ENCODE measurements around the gene MACROD2.

MACROD2 gene

DNA sequence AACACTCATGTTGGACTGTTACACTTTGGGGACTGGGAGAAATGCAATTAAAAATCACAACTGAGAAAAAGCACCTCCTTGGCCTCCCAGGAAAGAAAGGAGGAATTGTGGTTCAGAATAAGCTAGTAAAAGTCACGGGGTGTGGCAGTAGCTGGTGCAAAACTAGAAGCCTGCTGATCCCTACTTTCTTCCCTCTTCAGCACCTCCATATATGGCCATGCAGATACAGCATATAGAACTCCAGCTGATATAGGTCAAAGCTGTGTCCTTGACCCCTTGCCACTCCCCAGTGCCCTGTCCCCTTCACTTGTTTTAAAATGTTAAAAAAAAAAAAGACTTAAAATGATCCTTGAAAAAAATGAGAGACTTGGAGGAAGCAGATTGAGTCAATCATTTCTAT lies 347.6 kb downstream of the MACROD2 start:
- no peaks in the 10 kb centered on the region for H3K4me1 ChIP-seq (ENCODE audit: control insufficient read depth, insufficient read depth, low read length)
- no peak overlapping the region for H3K9ac ChIP-seq (ENCODE audit: low read depth, low read length)
- H3K4me3 ChIP-seq (ENCODE audit: low read depth, low read length): no peak overlapping the region
- H3K36me3 ChIP-seq (ENCODE audit: control insufficient read depth, insufficient read depth, low read length): no peaks in the 10 kb centered on the region
- no peaks in the 10 kb centered on the region for H3K27me3 ChIP-seq (ENCODE audit: control insufficient read depth, insufficient read depth, low read length)
- H3K9me3 ChIP-seq (ENCODE audit: control insufficient read depth, insufficient read depth, low read length): no peaks in the 10 kb centered on the region

DNA sequence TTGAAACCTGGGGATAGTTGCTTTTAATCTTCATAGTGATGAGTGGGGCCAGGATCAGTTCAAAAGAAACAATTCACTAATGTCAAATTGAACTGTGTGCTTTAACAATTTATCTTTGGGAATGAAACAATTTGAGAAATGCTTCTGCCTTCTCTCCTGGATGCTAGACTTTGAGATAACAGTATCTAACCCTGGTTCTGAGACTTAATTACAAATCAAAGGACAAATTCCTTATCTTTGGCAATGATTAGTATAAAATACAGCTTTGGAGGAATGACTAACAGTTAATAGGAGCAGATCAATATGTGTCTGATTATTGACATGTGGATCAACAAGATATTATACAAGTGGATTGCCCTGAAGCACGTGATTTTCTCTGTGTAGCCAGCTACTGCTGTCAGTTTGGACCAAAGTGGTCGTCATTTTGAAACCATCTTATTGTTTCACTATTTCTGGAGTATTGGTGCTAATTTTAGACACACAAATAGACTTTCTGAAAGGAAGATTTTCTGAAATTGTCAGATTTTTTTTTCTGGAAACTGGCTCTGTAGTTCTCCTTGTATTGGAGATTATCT lies 348.3 kb downstream of the MACROD2 start:
- Histone ChIP-seq H3K36me3 (ENCODE audit: control insufficient read depth, insufficient read depth, low read length) (no peaks in the 10 kb centered on the region), H3K9ac (ENCODE audit: low read depth, low read length) (no peak overlapping the region), H3K4me3 (ENCODE audit: low read depth, low read length) (no peak overlapping the region), H3K4me1 (ENCODE audit: control insufficient read depth, insufficient read depth, low read length) (no peaks in the 10 kb centered on the region), H3K27me3 (ENCODE audit: control insufficient read depth, insufficient read depth, low read length) (no peaks in the 10 kb centered on the region), H3K9me3 (ENCODE audit: control insufficient read depth, insufficient read depth, low read length) (no peaks in the 10 kb centered on the region)

DNA sequence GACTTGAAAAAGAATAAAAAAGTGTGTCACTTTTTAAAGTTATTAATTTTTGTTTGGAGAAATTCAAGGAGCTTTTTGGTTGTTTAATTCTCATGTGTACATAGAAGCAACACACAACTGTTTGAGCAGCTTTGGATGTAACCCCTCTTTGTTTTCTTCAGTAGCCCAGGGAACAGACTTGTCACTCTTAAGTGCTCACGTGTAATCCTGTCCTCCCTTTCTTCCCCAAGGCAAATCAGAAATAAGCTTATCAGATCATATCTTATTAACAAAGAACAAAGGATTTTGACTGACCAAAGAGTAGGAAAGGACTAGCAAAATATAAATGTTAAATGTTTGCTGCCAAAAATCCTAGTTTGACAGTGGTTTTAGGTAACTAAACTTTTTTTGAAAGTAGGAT lies 349.4 kb downstream of the MACROD2 start:
- Histone ChIP-seq H3K27me3 (ENCODE audit: control insufficient read depth, insufficient read depth, low read length) (no peaks in the 10 kb centered on the region), H3K4me3 (ENCODE audit: low read depth, low read length) (no peak overlapping the region), H3K36me3 (ENCODE audit: control insufficient read depth, insufficient read depth, low read length) (no peaks in the 10 kb centered on the region), H3K9ac (ENCODE audit: low read depth, low read length) (no peak overlapping the region), H3K9me3 (ENCODE audit: control insufficient read depth, insufficient read depth, low read length) (no peaks in the 10 kb centered on the region), H3K4me1 (ENCODE audit: control insufficient read depth, insufficient read depth, low read length) (no peaks in the 10 kb centered on the region)

DNA sequence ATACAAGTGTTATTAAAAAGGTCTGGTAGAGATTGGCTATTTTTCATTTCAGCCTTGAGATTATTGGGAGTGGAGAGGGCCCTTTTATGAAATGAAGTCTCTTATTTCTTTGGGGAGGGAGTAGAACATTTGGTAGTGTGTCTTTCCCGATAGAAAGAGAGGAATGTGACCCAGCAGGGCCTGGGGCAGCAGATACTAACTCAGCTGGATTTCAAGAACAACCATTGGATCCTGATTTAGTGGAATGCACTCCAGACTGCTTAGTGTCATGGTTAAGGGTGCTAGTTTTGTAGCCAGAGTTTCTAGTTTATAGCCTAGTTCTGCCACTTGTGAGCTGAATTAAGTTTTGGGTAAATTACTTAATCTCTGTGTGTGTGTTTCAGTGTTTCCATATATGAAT lies 360.5 kb downstream of the MACROD2 start:
- no peaks in the 10 kb centered on the region for H3K9me3 ChIP-seq (ENCODE audit: control insufficient read depth, insufficient read depth, low read length)
- no peaks in the 10 kb centered on the region for H3K4me1 ChIP-seq (ENCODE audit: control insufficient read depth, insufficient read depth, low read length)
- H3K27me3 ChIP-seq (ENCODE audit: control insufficient read depth, insufficient read depth, low read length): no peaks in the 10 kb centered on the region
- H3K36me3 ChIP-seq (ENCODE audit: control insufficient read depth, insufficient read depth, low read length): no peaks in the 10 kb centered on the region
- no peak overlapping the region for H3K4me3 ChIP-seq (ENCODE audit: low read depth, low read length)
- H3K9ac ChIP-seq (ENCODE audit: low read depth, low read length): no peak overlapping the region

DNA sequence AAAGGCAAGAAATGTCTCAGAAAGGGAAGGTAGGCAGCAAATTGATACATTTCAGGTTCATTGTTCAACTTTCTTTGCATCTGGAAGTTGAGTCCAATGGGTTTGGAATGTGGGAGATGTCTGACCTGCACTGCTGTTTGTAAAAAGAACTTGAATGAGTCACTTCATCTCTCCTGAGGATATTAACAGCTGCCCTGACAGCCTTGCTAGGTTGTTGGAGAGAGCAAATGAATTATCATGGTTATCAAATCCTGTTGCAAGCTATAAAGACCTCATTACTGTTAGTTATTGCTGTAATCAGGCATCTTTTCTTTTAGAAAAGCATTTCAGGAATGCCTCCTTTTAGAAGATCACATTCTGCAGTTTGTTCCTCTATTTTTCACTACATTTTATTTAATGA lies 365.1 kb downstream of the MACROD2 start:
- H3K9ac ChIP-seq (ENCODE audit: low read depth, low read length): no peak overlapping the region
- no peaks in the 10 kb centered on the region for H3K9me3 ChIP-seq (ENCODE audit: control insufficient read depth, insufficient read depth, low read length)
- no peaks in the 10 kb centered on the region for H3K27me3 ChIP-seq (ENCODE audit: control insufficient read depth, insufficient read depth, low read length)
- H3K4me1 ChIP-seq (ENCODE audit: control insufficient read depth, insufficient read depth, low read length): no peaks in the 10 kb centered on the region
- H3K4me3 ChIP-seq (ENCODE audit: low read depth, low read length): no peak overlapping the region
- H3K36me3 ChIP-seq (ENCODE audit: control insufficient read depth, insufficient read depth, low read length): no peaks in the 10 kb centered on the region

DNA sequence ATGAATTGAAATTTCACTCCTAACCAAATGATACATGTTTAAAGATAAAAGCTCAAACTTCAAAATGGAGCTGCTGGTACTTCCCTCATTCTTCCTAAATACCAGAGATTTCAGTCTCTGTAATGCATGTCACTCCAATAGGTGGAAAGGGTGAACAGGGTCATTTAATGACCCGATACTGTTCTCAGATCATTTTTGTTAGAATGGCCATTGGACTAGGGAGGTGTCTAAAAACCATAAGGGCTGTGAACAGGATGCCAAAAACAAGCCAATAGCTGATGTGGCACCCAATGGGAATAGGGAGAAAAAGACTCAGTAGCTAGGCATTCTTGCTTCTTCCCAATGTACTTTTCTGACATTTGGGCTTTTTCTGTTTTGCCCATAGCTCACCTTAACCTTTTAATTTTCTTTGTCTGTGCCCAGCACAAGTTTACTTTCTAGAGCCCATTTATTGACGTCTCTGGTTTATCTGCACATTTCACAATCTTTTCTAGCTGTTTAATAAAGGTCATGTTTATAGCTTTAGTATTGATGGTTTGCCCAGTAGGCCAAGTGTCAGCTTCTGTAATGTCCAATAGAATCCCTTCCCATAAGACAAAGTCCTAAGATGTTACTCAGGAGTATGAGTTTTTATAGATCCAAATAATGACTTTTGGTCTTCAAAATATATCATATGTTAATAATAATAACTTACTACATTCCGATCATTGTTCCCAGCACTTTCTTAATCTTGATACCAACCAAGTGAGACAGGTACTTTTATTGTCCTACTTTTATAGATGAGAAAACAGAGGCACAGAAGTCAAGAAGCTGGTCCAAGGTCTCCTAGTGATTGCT lies 366.4 kb downstream of the MACROD2 start:
- Histone ChIP-seq H3K9ac (ENCODE audit: low read depth, low read length) (no peak overlapping the region), H3K4me1 (ENCODE audit: control insufficient read depth, insufficient read depth, low read length) (no peaks in the 10 kb centered on the region), H3K9me3 (ENCODE audit: control insufficient read depth, insufficient read depth, low read length) (no peaks in the 10 kb centered on the region), H3K36me3 (ENCODE audit: control insufficient read depth, insufficient read depth, low read length) (no peaks in the 10 kb centered on the region), H3K27me3 (ENCODE audit: control insufficient read depth, insufficient read depth, low read length) (no peaks in the 10 kb centered on the region), H3K4me3 (ENCODE audit: low read depth, low read length) (no peak overlapping the region)

DNA sequence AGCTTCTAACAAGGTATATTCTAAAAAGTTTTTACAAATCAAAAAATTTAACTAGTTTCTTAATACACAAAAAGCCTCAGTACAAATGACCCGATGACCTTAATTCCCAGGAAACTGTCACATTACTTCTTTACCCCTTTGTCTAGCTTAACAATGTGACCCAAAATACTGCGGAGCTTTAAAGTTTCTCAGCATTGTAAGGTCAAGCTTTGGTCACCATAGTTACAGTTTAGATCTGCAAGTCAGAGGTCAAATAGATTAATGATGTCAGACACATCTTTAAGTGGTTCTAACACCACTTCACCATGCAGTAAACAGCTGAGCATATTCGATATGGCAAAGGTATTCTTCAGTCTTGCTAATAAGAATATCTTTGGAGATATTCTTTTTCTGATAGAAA lies 378.9 kb downstream of the MACROD2 start:
- Histone ChIP-seq H3K9me3 (ENCODE audit: control insufficient read depth, insufficient read depth, low read length) (no peaks in the 10 kb centered on the region), H3K9ac (ENCODE audit: low read depth, low read length) (no peak overlapping the region), H3K4me1 (ENCODE audit: control insufficient read depth, insufficient read depth, low read length) (peaks cover 14% of the 10 kb centered on the region), H3K36me3 (ENCODE audit: control insufficient read depth, insufficient read depth, low read length) (no peaks in the 10 kb centered on the region), H3K4me3 (ENCODE audit: low read depth, low read length) (no peak overlapping the region), H3K27me3 (ENCODE audit: control insufficient read depth, insufficient read depth, low read length) (no peaks in the 10 kb centered on the region)

DNA sequence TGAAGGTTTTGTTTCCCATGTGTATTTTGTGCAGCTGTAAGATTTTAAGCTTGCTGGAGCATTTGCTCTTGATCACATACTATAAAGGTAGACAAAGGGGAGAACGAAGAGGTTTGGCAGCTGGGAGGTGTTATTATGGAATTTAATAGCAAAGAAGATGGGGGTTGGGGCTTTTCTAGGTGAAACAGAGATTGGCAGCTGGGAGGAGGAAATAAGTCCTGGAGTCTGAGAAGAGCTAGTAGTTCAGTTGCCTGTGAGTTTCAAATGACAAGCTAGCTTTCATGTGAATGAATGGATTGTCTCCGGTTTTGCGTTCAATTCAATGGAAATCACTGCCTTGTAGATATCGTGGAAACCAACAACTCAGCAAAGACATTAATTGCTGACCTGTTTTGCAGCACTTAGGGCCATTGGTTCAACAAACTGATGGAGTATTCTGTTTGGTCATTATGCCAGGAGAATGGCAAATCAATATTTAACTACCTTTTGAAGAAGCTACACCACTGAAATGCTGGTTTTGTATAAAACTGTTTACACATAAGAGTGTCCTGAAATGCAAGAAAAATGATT lies 380.2 kb downstream of the MACROD2 start:
- Histone ChIP-seq H3K9me3 (ENCODE audit: control insufficient read depth, insufficient read depth, low read length) (no peaks in the 10 kb centered on the region), H3K27me3 (ENCODE audit: control insufficient read depth, insufficient read depth, low read length) (no peaks in the 10 kb centered on the region), H3K9ac (ENCODE audit: low read depth, low read length) (no peak overlapping the region), H3K4me1 (ENCODE audit: control insufficient read depth, insufficient read depth, low read length) (peaks cover 13% of the 10 kb centered on the region), H3K4me3 (ENCODE audit: low read depth, low read length) (no peak overlapping the region), H3K36me3 (ENCODE audit: control insufficient read depth, insufficient read depth, low read length) (no peaks in the 10 kb centered on the region)

DNA sequence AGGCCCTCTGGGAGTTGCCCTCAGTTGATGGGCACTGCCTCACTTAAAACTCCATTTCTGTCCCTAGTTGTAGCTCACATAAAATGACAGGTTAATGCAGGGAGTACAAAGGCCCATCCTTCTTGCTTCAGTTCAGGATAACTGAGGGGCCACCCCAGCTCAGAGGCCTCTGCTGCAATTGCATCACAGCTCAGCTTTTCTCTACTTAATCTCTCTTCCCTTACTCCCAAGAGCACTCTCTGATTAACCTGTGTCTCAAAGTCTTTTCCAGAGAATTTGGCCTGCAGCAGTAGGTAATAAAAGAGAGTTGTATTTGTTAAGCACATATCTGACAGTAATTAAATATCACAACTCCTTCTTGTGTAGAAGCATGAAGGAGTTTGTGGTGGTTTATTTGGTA lies 383.0 kb downstream of the MACROD2 start:
- Histone ChIP-seq H3K4me3 (ENCODE audit: low read depth, low read length) (no peak overlapping the region), H3K36me3 (ENCODE audit: control insufficient read depth, insufficient read depth, low read length) (no peaks in the 10 kb centered on the region), H3K4me1 (ENCODE audit: control insufficient read depth, insufficient read depth, low read length) (peaks cover 11% of the 10 kb centered on the region), H3K27me3 (ENCODE audit: control insufficient read depth, insufficient read depth, low read length) (no peaks in the 10 kb centered on the region), H3K9ac (ENCODE audit: low read depth, low read length) (no peak overlapping the region), H3K9me3 (ENCODE audit: control insufficient read depth, insufficient read depth, low read length) (no peaks in the 10 kb centered on the region)

DNA sequence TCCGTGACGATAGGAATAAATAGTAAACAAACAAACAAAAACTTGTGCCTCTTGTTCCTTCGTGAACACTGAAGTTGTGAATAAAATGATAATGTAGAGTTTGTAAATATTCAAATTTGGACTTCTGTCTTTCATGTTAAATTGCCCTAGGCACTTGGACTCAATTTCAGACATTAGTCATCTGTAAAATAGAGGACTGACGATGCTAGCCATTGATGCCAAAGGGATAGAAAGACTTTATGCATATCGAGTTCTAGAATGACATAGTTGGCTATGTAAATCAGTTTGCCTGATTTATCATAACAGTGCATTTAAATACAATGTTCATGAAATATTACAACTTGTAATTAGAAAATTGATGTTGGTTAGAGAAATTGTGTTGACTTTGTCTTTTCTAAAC lies 388.0 kb downstream of the MACROD2 start:
- Histone ChIP-seq H3K9me3 (ENCODE audit: control insufficient read depth, insufficient read depth, low read length) (no peaks in the 10 kb centered on the region), H3K4me1 (ENCODE audit: control insufficient read depth, insufficient read depth, low read length) (no peaks in the 10 kb centered on the region), H3K27me3 (ENCODE audit: control insufficient read depth, insufficient read depth, low read length) (no peaks in the 10 kb centered on the region), H3K9ac (ENCODE audit: low read depth, low read length) (no peak overlapping the region), H3K36me3 (ENCODE audit: control insufficient read depth, insufficient read depth, low read length) (no peaks in the 10 kb centered on the region), H3K4me3 (ENCODE audit: low read depth, low read length) (no peak overlapping the region)

DNA sequence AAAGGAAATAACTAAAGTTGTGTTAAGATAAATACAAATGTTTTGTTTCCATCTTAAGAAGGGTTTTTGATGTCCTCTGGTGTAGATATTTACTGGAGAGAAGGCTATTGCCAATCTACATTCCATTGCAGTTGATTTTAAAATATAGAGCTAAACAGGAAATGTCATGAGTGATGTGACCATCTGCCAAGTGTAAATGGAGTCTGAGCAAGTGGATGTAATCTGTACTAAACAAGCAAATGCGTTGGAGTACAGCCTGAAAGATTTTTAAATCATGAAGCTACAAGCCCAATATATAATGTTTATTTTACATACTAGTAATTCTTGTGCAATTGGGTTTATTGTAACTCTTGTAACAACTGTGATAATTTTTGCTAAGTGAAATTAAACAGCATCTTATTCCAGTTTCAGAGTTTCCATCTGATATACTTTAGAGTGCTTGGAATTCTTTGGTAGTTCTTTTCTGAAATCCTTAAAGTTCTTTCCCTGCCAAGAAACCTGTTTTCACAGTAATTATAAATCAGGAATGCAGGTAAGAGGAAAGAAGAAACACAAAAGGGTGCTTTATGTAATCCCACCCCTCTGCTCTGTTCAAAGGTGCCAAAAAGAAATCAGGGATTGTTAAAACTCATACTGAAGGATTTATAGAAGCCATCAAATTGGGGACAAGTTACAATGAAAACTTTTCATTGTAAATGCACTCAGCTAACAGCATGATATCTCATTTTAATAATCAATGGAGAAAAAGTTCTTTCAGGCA lies 389.3 kb downstream of the MACROD2 start:
- Histone ChIP-seq H3K36me3 (ENCODE audit: control insufficient read depth, insufficient read depth, low read length) (no peaks in the 10 kb centered on the region), H3K9me3 (ENCODE audit: control insufficient read depth, insufficient read depth, low read length) (no peaks in the 10 kb centered on the region), H3K4me1 (ENCODE audit: control insufficient read depth, insufficient read depth, low read length) (no peaks in the 10 kb centered on the region), H3K27me3 (ENCODE audit: control insufficient read depth, insufficient read depth, low read length) (no peaks in the 10 kb centered on the region), H3K4me3 (ENCODE audit: low read depth, low read length) (no peak overlapping the region), H3K9ac (ENCODE audit: low read depth, low read length) (no peak overlapping the region)

Measured in iPS-15b (cell line).